NT2/D1 (cell line): Measurements from ENCODE around the gene PARPBP.

Source experiments
- DNase-seq: peaks from one replicate; pipeline ENCODE4 v3.0.0-alpha.2; 2011; ENCODE audit warnings: low read depth, low spot score
- H3K27me3 ChIP-seq: 2 replicates; pipeline ENCODE4 v1.6.0; 2011; ENCODE audit warnings: mild to moderate bottlenecking; ENCODE audit not compliant: insufficient read length, insufficient read depth
- H3K36me3 ChIP-seq: 2 replicates; pipeline ENCODE4 v1.6.1; 2011; ENCODE audit warnings: mild to moderate bottlenecking, low read length, mixed read lengths; ENCODE audit not compliant: insufficient read depth, insufficient read length
- H3K4me1 ChIP-seq: 2 replicates; pipeline ENCODE4 v1.5.1; 2011; ENCODE audit not compliant: insufficient read depth, insufficient read length
- H3K4me3 ChIP-seq: 2 replicates; pipeline ENCODE4 v1.5.1; 2011; ENCODE audit warnings: low read depth; ENCODE audit not compliant: insufficient read length
- H3K9ac ChIP-seq: 2 replicates; pipeline ENCODE4 v1.6.0; 2011; ENCODE audit warnings: low read depth; ENCODE audit not compliant: insufficient read length
- H3K9me3 ChIP-seq: 2 replicates; pipeline ENCODE4 v1.5.1; 2011; ENCODE audit warnings: mild to moderate bottlenecking, low read length; ENCODE audit not compliant: insufficient read depth
- SUZ12 ChIP-seq: IDR thresholded peaks from 2 replicates; pipeline ENCODE4 v1.6.1; 2011; ENCODE audit not compliant: insufficient read length, insufficient read depth; ENCODE audit errors: extremely low read depth
- YY1 ChIP-seq: IDR thresholded peaks from 2 replicates; pipeline ENCODE4 v1.6.1; 2011; ENCODE audit not compliant: insufficient read length, insufficient read depth
- ZNF274 ChIP-seq: IDR thresholded peaks from 2 replicates; pipeline ENCODE4 v1.6.1; 2011; ENCODE audit warnings: mild to moderate bottlenecking, low read depth, low read length

PARPBP gene

GRCh38 chr12:102201436-102202061 is 81.6 kb downstream of the PARPBP start:
- DNase-seq, result no peak
- H3K9ac ChIP-seq, result no peak overlapping the region
- H3K36me3 ChIP-seq, result peaks cover 6% of the 10 kb centered on the region
- H3K27me3 ChIP-seq, result no peaks in the 10 kb centered on the region
- no peak overlapping the region for H3K4me3 ChIP-seq
- TF ChIP-seq YY1, result no peak
- H3K4me1 ChIP-seq, result no peaks in the 10 kb centered on the region
- no peaks in the 10 kb centered on the region for H3K9me3 ChIP-seq

- Histone ChIP-seq H3K9ac (no peak overlapping the region), H3K36me3 (peaks cover 6% of the 10 kb centered on the region), H3K27me3 (no peaks in the 10 kb centered on the region), H3K9me3 (no peaks in the 10 kb centered on the region), H3K4me1 (no peaks in the 10 kb centered on the region), H3K4me3 (no peak overlapping the region)
- DNase-seq, result no peak
- TF ChIP-seq YY1 (no peak), SUZ12 (no peak), ZNF274 (no peak)
Observed at GRCh38 chr12:102202556-102202955, 82.6 kb downstream of the PARPBP start.

GRCh38 chr12:102204025-102204424 is 84.0 kb downstream of the PARPBP start:
- DNase-seq, result no peak
- no peak for TF ChIP-seq SUZ12
- TF ChIP-seq ZNF274, result no peak
- no peak for TF ChIP-seq YY1
- no peaks in the 10 kb centered on the region for H3K4me1 ChIP-seq
- peaks cover 6% of the 10 kb centered on the region for H3K36me3 ChIP-seq
- H3K4me3 ChIP-seq, result no peak overlapping the region
- H3K9ac ChIP-seq, result no peak overlapping the region
- no peaks in the 10 kb centered on the region for H3K9me3 ChIP-seq
- H3K27me3 ChIP-seq, result no peaks in the 10 kb centered on the region

- H3K9ac ChIP-seq, result no peak overlapping the region
- H3K4me1 ChIP-seq, result no peaks in the 10 kb centered on the region
- no peak for DNase-seq
- TF ChIP-seq SUZ12 (no peak), YY1 (no peak), ZNF274 (no peak)
- H3K36me3 ChIP-seq, result no peaks in the 10 kb centered on the region
- no peak overlapping the region for H3K4me3 ChIP-seq
- no peaks in the 10 kb centered on the region for H3K9me3 ChIP-seq
- no peaks in the 10 kb centered on the region for H3K27me3 ChIP-seq
Observed at GRCh38 chr12:102215992-102216691, 96.2 kb downstream of the PARPBP start.

GRCh38 chr12:102220736-102221135 is 100.8 kb downstream of the PARPBP start:
- H3K9me3 ChIP-seq, result peaks cover 3% of the 10 kb centered on the region; the same call in 1 of the 2 replicates
- H3K9ac ChIP-seq, result no peak overlapping the region
- no peak for DNase-seq
- TF ChIP-seq ZNF274, result no peak
- TF ChIP-seq SUZ12, result no peak
- no peak for TF ChIP-seq YY1
- H3K4me1 ChIP-seq, result no peaks in the 10 kb centered on the region
- no peaks in the 10 kb centered on the region for H3K36me3 ChIP-seq
- H3K4me3 ChIP-seq, result no peak overlapping the region
- no peaks in the 10 kb centered on the region for H3K27me3 ChIP-seq

- H3K4me3 ChIP-seq, result no peak overlapping the region
- peaks cover 4% of the 10 kb centered on the region; the same call in 1 of the 2 replicates for H3K9me3 ChIP-seq
- no peak overlapping the region for H3K9ac ChIP-seq
- no peaks in the 10 kb centered on the region for H3K36me3 ChIP-seq
- DNase-seq, result no peak
- TF ChIP-seq SUZ12, result no peak
- TF ChIP-seq ZNF274, result no peak
- no peak for TF ChIP-seq YY1
- H3K4me1 ChIP-seq, result no peaks in the 10 kb centered on the region
- H3K27me3 ChIP-seq, result no peaks in the 10 kb centered on the region
Observed at GRCh38 chr12:102227954-102228353, 108.0 kb downstream of the PARPBP start.

GRCh38 chr12:102232036-102232435 is 112.1 kb downstream of the PARPBP start:
- H3K36me3 ChIP-seq, result no peaks in the 10 kb centered on the region
- no peaks in the 10 kb centered on the region for H3K9me3 ChIP-seq
- no peak overlapping the region for H3K4me3 ChIP-seq
- no peak for TF ChIP-seq SUZ12
- no peak for TF ChIP-seq YY1
- no peak for TF ChIP-seq ZNF274
- no peak overlapping the region for H3K9ac ChIP-seq
- no peaks in the 10 kb centered on the region for H3K4me1 ChIP-seq
- peaks cover 3% of the 10 kb centered on the region for H3K27me3 ChIP-seq
- no peak for DNase-seq

- Histone ChIP-seq H3K9me3 (no peaks in the 10 kb centered on the region), H3K4me1 (no peaks in the 10 kb centered on the region), H3K36me3 (no peaks in the 10 kb centered on the region), H3K4me3 (no peak overlapping the region), H3K27me3 (peaks cover 3% of the 10 kb centered on the region), H3K9ac (no peak overlapping the region)
- TF ChIP-seq ZNF274, result no peak
- TF ChIP-seq YY1, result no peak
- TF ChIP-seq SUZ12, result no peak
- DNase-seq, result no peak
Observed at GRCh38 chr12:102232446-102232845, 112.5 kb downstream of the PARPBP start.
